ENCODE measurements around the gene MRPS27.
A peak's percentile ranks its signal among the peaks of the same experiment; 100 is the strongest.

Gene MRPS27

GRCh38 chr5:72291601-72292000 is 28.4 kb downstream of the MRPS27 start:
- no peak for DNase-seq

- no peak for DNase-seq
Observed at GRCh38 chr5:72290356-72291133, 29.5 kb downstream of the MRPS27 start.

GRCh38 chr5:72288924-72289323 is 31.1 kb downstream of the MRPS27 start:
- DNase-seq, result peak in 10 of 56 donors; percentile 5 to 46 (median 18)

- no peak for DNase-seq
Observed at GRCh38 chr5:72286798-72287197, 33.2 kb downstream of the MRPS27 start.

GRCh38 chr5:72285424-72285821 is 34.6 kb downstream of the MRPS27 start:
- DNase-seq, result no peak

GRCh38 chr5:72284559-72285423 is 35.2 kb downstream of the MRPS27 start:
- no peak for DNase-seq

- no peak for DNase-seq
Observed at GRCh38 chr5:72283358-72283757, 36.7 kb downstream of the MRPS27 start.

GRCh38 chr5:72282878-72283277 is 37.2 kb downstream of the MRPS27 start:
- no peak for DNase-seq

GRCh38 chr5:72281764-72282499 is 38.1 kb downstream of the MRPS27 start:
- DNase-seq, result no peak

GRCh38 chr5:72281430-72281763 is 38.6 kb downstream of the MRPS27 start:
- DNase-seq, result no peak

GRCh38 chr5:72280581-72281069 is 39.4 kb downstream of the MRPS27 start:
- peak in 9 of 56 donors; percentile 3 to 52 (median 9) for DNase-seq

GRCh38 chr5:72276219-72276752 is 43.8 kb downstream of the MRPS27 start:
- no peak for DNase-seq

GRCh38 chr5:72273547-72273946 is 46.5 kb downstream of the MRPS27 start:
- no peak for DNase-seq

- no peak for DNase-seq
Observed at GRCh38 chr5:72272398-72272797, 47.6 kb downstream of the MRPS27 start.

GRCh38 chr5:72271702-72272101 is 48.3 kb downstream of the MRPS27 start:
- DNase-seq, result no peak

GRCh38 chr5:72270037-72270436 is 50.0 kb downstream of the MRPS27 start:
- DNase-seq, result no peak

- DNase-seq, result no peak
Observed at GRCh38 chr5:72269411-72269780, 50.6 kb downstream of the MRPS27 start.

- DNase-seq, result peak in 2 of 56 donors; percentile 43 to 53
Observed at GRCh38 chr5:72268753-72269410, 51.2 kb downstream of the MRPS27 start.

GRCh38 chr5:72268260-72268659 is 51.8 kb downstream of the MRPS27 start:
- no peak for DNase-seq

- DNase-seq, result no peak
Observed at GRCh38 chr5:72267685-72268084, 52.4 kb downstream of the MRPS27 start.

GRCh38 chr5:72266862-72267261 is 53.2 kb downstream of the MRPS27 start:
- no peak for DNase-seq

Data from amygdala (tissue), 56 donors.